ENCODE measurements around the gene DDX1.

The DDX1 gene

GRCh38 chr2:15633043-15633970 lies 41.6 kb downstream of the DDX1 start:
- DNase-seq = no peak

- no peak for DNase-seq
Observed at GRCh38 chr2:15633971-15634346, 42.3 kb downstream of the DDX1 start.

- DNase-seq = no peak
Observed at GRCh38 chr2:15634846-15635490, 43.3 kb downstream of the DDX1 start.

- DNase-seq = peak; percentile 43 to 52
Observed at GRCh38 chr2:15636972-15637785, 45.5 kb downstream of the DDX1 start.

GRCh38 chr2:15638720-15639119 lies 47.1 kb downstream of the DDX1 start:
- no peak for DNase-seq

GRCh38 chr2:15639323-15640251 lies 47.9 kb downstream of the DDX1 start:
- DNase-seq = no peak

- DNase-seq = no peak
Observed at GRCh38 chr2:15640261-15640711, 48.6 kb downstream of the DDX1 start.

GRCh38 chr2:15640784-15641183 lies 49.1 kb downstream of the DDX1 start:
- DNase-seq = no peak

GRCh38 chr2:15641530-15641982 lies 49.9 kb downstream of the DDX1 start:
- DNase-seq = no peak

- no peak for DNase-seq
Observed at GRCh38 chr2:15642011-15642814, 50.5 kb downstream of the DDX1 start.

- DNase-seq = no peak
Observed at GRCh38 chr2:15642815-15643500, 51.3 kb downstream of the DDX1 start.

- no peak for DNase-seq
Observed at GRCh38 chr2:15643791-15644585, 52.3 kb downstream of the DDX1 start.

- DNase-seq = no peak
Observed at GRCh38 chr2:15645300-15645699, 53.6 kb downstream of the DDX1 start.

- DNase-seq = no peak
Observed at GRCh38 chr2:15645720-15646385, 54.2 kb downstream of the DDX1 start.

- DNase-seq = no peak
Observed at GRCh38 chr2:15646661-15647060, 55.0 kb downstream of the DDX1 start.

GRCh38 chr2:15647622-15648590 lies 56.2 kb downstream of the DDX1 start:
- no peak for DNase-seq

- no peak for DNase-seq
Observed at GRCh38 chr2:15648593-15649525, 57.2 kb downstream of the DDX1 start.

All from CD4-positive, alpha-beta T cell treated with Interleukin-4 for 1 hour (primary cell).